BE2C (cell line): ENCODE data around the gene PHOX2A.

ENCODE experiments used
- DNase-seq: peaks from one replicate; pipeline ENCODE4 v3.0.0-alpha.2; 2020
- H3K27me3 ChIP-seq: fragments of 250-450 bp; sonication (Bioruptor Pico); 2 replicates; pipeline ENCODE4 v1.5.1; 2020; ENCODE audit warnings: mild to moderate bottlenecking
- H3K36me3 ChIP-seq: fragments of 250-450 bp; sonication (Bioruptor Pico); 2 replicates; pipeline ENCODE4 v1.5.1; 2020; ENCODE audit warnings: mild to moderate bottlenecking
- H3K4me1 ChIP-seq: fragments of 250-450 bp; sonication (Bioruptor Pico); 2 replicates; pipeline ENCODE4 v1.5.1; 2020
- H3K4me3 ChIP-seq: 2 replicates; pipeline ENCODE4 v1.5.1; 2011; ENCODE audit warnings: low read depth, low read length
- H3K9me3 ChIP-seq: fragments of 250-450 bp; sonication (Bioruptor Pico); 2 replicates; pipeline ENCODE4 v1.5.1; 2020
- CTCF ChIP-seq: IDR thresholded peaks from 2 replicates; pipeline ENCODE4 v1.5.1; 2012; ENCODE audit warnings: mild to moderate bottlenecking, low read depth, low read length

Gene PHOX2A

GRCh38 chr11:72236774-72237111, 7.2 kb downstream of the PHOX2A start:
- Histone ChIP-seq H3K4me3 (no peak overlapping the region), H3K27me3 (no peaks in the 10 kb centered on the region), H3K36me3 (peaks cover 96% of the 10 kb centered on the region), H3K9me3 (no peaks in the 10 kb centered on the region), H3K4me1 (peaks cover 18% of the 10 kb centered on the region)
- no peak; the same call in 1 of the 2 replicates for TF ChIP-seq CTCF
- no peak for DNase-seq

GRCh38 chr11:72236083-72236697, 7.8 kb downstream of the PHOX2A start:
- H3K27me3 ChIP-seq: no peaks in the 10 kb centered on the region
- DNase-seq: no peak
- H3K4me3 ChIP-seq: no peak overlapping the region
- peaks cover 98% of the 10 kb centered on the region for H3K36me3 ChIP-seq
- no peak for TF ChIP-seq CTCF
- H3K9me3 ChIP-seq: no peaks in the 10 kb centered on the region
- peaks cover 18% of the 10 kb centered on the region for H3K4me1 ChIP-seq

- peaks cover 98% of the 10 kb centered on the region for H3K36me3 ChIP-seq
- peaks cover 18% of the 10 kb centered on the region for H3K4me1 ChIP-seq
- no peak overlapping the region for H3K4me3 ChIP-seq
- no peaks in the 10 kb centered on the region for H3K27me3 ChIP-seq
- H3K9me3 ChIP-seq: no peaks in the 10 kb centered on the region
- peak; percentile 57 for DNase-seq
- TF ChIP-seq CTCF: no peak
Measured at GRCh38 chr11:72235351-72236057, 8.5 kb downstream of the PHOX2A start.

GRCh38 chr11:72234920-72235319, 9.1 kb downstream of the PHOX2A start:
- DNase-seq: no peak
- Histone ChIP-seq H3K4me3 (no peak overlapping the region), H3K27me3 (no peaks in the 10 kb centered on the region), H3K4me1 (peaks cover 18% of the 10 kb centered on the region), H3K9me3 (no peaks in the 10 kb centered on the region), H3K36me3 (peaks cover 98% of the 10 kb centered on the region)
- TF ChIP-seq CTCF: no peak

- Histone ChIP-seq H3K9me3 (no peaks in the 10 kb centered on the region), H3K27me3 (no peaks in the 10 kb centered on the region), H3K4me3 (no peak overlapping the region), H3K36me3 (peaks cover 98% of the 10 kb centered on the region), H3K4me1 (peaks cover 18% of the 10 kb centered on the region)
- no peak for TF ChIP-seq CTCF
- DNase-seq: no peak
Measured at GRCh38 chr11:72234514-72234830, 9.5 kb downstream of the PHOX2A start.

- no peaks in the 10 kb centered on the region for H3K9me3 ChIP-seq
- TF ChIP-seq CTCF: no peak
- H3K36me3 ChIP-seq: peaks cover 98% of the 10 kb centered on the region
- H3K4me1 ChIP-seq: peaks cover 18% of the 10 kb centered on the region
- no peaks in the 10 kb centered on the region for H3K27me3 ChIP-seq
- DNase-seq: no peak
- no peak overlapping the region for H3K4me3 ChIP-seq
Measured at GRCh38 chr11:72233773-72234513, 10.0 kb downstream of the PHOX2A start.
